WERI-Rb-1 (cell line): ENCODE measurements around the gene COL27A1.

ENCODE experiments used
- DNase-seq: peaks from one replicate; pipeline ENCODE4 v3.0.0-alpha.2; 2020
- H3K27ac ChIP-seq: fragments of 250-450 bp; sonication (Bioruptor Pico); 2 replicates; pipeline ENCODE4 v1.5.1; 2020; ENCODE audit warnings: mild to moderate bottlenecking, moderate library complexity
- H3K27me3 ChIP-seq: fragments of 250-450 bp; sonication (Bioruptor Pico); 2 replicates; pipeline ENCODE4 v1.5.1; 2021; ENCODE audit warnings: mild to moderate bottlenecking, low read depth, moderate library complexity; ENCODE audit not compliant: insufficient read depth, severe bottlenecking
- H3K36me3 ChIP-seq: fragments of 250-450 bp; sonication (Bioruptor Pico); 2 replicates; pipeline ENCODE4 v1.5.1; 2020; ENCODE audit warnings: mild to moderate bottlenecking, moderate library complexity
- H3K4me3 ChIP-seq: 2 replicates; pipeline ENCODE4 v1.5.1; 2011; ENCODE audit warnings: low read depth, mild to moderate bottlenecking, control low read depth, low read length
- H3K9me3 ChIP-seq: fragments of 250-450 bp; sonication (Bioruptor Pico); 2 replicates; pipeline ENCODE4 v1.5.1; 2021; ENCODE audit warnings: mild to moderate bottlenecking, moderate library complexity; ENCODE audit not compliant: severe bottlenecking
- TF ChIP-seq, protein P1 (sequence below): IDR thresholded peaks from 2 replicates; pipeline ENCODE4 v1.5.1; 2011; ENCODE audit warnings: low read depth, mild to moderate bottlenecking, control low read depth, inconsistent platforms, low read length

The COL27A1 gene

DNA sequence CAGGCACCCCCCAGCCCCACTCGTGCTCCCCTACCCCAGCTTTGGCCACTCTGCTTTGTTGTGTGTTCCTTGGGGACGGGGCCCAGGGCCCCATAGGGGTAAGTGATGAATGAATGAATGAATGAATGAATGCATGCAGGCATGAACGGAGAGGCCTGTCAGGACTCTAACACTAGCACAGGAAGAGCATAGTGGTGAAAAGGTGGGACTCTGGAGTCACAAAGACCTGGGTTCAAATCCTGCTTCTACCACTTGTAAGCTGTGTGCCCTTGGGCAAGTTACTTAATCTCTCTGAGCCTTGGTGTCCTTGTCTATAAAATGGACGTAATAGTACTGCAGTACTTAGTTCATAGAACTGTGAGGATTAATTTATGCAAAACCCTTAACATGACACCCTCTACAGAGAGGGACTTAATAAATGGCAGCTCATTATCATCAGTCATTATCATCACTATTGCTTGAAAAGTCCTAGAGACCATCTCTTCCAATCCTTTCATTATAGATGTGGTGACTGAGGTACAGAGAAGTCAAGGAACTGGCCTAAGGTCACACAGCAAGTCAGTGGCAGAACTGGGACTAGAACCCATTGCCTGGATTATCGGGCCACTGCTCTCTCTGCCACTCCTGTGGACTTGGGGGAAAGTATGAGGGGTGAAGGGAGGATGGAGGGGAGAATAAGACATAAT lies 187.6 kb downstream of the COL27A1 start:
- TF ChIP-seq, protein P1, sequence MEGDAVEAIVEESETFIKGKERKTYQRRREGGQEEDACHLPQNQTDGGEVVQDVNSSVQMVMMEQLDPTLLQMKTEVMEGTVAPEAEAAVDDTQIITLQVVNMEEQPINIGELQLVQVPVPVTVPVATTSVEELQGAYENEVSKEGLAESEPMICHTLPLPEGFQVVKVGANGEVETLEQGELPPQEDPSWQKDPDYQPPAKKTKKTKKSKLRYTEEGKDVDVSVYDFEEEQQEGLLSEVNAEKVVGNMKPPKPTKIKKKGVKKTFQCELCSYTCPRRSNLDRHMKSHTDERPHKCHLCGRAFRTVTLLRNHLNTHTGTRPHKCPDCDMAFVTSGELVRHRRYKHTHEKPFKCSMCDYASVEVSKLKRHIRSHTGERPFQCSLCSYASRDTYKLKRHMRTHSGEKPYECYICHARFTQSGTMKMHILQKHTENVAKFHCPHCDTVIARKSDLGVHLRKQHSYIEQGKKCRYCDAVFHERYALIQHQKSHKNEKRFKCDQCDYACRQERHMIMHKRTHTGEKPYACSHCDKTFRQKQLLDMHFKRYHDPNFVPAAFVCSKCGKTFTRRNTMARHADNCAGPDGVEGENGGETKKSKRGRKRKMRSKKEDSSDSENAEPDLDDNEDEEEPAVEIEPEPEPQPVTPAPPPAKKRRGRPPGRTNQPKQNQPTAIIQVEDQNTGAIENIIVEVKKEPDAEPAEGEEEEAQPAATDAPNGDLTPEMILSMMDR: no peak
- no peak for DNase-seq
- Histone ChIP-seq H3K27me3 (no peaks in the 10 kb centered on the region), H3K36me3 (peaks cover 99% of the 10 kb centered on the region), H3K9me3 (no peaks in the 10 kb centered on the region), H3K27ac (no peak overlapping the region), H3K4me3 (no peak overlapping the region)

DNA sequence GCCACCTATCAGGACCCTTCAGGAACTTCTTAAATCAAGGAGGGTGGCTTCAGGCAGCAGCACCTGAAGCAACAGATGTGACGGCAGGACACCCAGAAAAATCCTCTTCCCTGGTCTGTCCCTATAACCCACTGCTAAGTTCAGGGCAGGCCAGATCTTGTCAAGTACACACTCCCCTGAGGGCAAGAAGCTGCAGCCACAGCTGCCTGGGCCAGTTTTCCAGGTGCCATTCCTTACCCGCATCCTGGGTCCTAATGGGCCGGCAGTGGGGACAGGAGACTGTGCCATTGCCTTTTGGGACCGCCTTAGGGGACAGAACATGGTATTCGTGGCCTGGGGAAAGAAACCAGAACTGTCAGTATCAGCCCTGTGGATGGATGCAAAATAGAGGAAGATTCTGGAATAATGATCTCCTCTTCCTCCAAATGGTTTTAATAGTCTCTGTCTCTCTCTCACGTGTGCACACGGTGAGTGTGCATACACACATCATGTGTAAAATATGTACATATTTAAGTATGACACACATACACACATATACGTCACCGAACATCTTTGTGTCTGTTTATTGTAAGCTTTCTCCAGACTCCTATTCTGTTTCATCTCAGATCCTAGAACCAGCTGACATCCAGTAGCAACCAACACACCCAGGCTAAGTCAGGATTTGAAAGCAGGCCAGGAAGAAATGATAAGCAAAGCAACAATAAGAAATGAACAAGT lies 188.3 kb downstream of the COL27A1 start:
- peaks cover 99% of the 10 kb centered on the region for H3K36me3 ChIP-seq
- H3K27ac ChIP-seq: no peak overlapping the region
- TF ChIP-seq, protein P1: no peak

DNA sequence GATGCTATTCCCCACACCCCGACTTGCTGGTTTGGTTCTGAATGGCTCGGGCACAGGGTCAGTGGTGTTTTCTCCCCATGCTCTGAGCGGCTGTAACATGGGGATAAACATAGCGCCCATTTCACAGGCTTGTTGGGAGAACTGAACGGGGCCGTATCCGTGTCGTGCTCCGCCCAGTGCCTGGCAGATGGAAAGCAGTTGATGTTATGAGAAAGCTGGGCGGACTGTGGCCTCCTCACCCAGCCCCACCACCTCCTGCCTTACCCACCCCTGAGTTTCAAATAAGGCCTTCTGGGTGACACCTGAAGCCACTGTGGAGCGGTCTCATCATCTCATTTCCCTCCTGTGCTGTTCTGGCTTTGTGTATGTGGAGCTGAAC lies 188.8 kb downstream of the COL27A1 start:
- no peak overlapping the region for H3K4me3 ChIP-seq
- no peaks in the 10 kb centered on the region for H3K27me3 ChIP-seq
- no peaks in the 10 kb centered on the region for H3K9me3 ChIP-seq
- DNase-seq: no peak
- TF ChIP-seq, protein P1: no peak
- peaks cover 99% of the 10 kb centered on the region for H3K36me3 ChIP-seq
- H3K27ac ChIP-seq: no peak overlapping the region

More for the DNA sequence above, 188.3 kb downstream of the COL27A1 start:
- Histone ChIP-seq H3K9me3 (no peaks in the 10 kb centered on the region), H3K27me3 (no peaks in the 10 kb centered on the region), H3K4me3 (no peak overlapping the region)
- DNase-seq: no peak

DNA sequence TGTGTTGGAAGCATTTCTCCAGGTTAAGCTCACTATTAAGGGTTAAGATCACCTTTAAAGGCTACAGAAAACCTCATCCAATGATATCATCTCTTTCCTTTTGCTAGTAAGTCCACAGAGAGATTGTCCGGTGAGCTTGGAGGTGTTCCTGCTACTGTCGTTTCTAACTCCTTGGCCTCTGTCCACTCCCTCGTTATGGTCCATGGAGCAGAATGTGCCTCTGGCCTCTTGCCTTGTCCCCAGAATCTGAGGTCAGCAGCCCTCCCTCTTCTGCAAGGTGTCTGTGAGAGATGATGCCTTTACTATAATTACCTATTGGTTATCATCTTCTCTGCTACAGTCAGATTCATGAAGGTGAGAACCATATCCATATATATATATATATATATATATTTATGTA lies 189.4 kb downstream of the COL27A1 start:
- Histone ChIP-seq H3K27me3 (no peaks in the 10 kb centered on the region), H3K4me3 (no peak overlapping the region), H3K36me3 (peaks cover 99% of the 10 kb centered on the region), H3K9me3 (no peaks in the 10 kb centered on the region), H3K27ac (no peak overlapping the region)
- no peak for DNase-seq
- TF ChIP-seq, protein P1: no peak

DNA sequence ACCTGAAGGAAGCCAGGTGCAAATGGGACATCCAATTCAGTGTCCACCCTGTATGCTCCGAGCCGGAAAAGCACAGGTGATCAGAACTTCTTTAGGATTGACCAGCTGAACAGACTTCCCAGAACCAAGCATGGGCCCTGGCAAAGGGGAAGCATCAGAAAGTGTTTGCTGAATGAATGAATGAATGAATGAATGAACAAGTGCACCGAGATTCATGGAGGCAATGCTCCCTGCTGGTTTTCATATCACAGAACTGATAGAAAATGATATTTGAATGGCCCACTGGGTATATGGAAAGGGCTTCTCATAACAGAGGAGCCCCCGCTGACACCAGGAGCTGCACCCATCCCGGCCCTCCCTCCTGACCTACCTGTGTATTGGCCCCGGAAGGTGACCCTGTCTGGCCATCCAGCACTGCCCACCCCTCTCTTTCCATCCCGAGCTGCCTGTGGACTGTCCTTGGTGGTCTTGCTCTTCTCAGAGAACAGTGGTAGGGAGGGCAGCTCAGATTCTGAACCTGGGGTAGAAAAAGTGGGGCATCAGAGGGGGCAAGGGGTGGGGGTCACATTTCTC lies 190.2 kb downstream of the COL27A1 start:
- Histone ChIP-seq H3K36me3 (peaks cover 99% of the 10 kb centered on the region), H3K4me3 (no peak overlapping the region), H3K27ac (no peak overlapping the region), H3K27me3 (no peaks in the 10 kb centered on the region), H3K9me3 (no peaks in the 10 kb centered on the region)
- TF ChIP-seq, protein P1: no peak
- no peak for DNase-seq
